T-helper 1 cell (primary cell): ENCODE data around the gene SLC17A9.
"Not testable (repeated sequence)": the region's sequence is repeated elsewhere in the genome, so short reads cannot be mapped to it uniquely, and the experiment has no call there.

Source experiments
- DNase-seq, 5 donors: peaks; one replicate each; pipeline ENCODE4 v3.0.0-alpha.2; 2012 to 2020

The SLC17A9 gene

DNA sequence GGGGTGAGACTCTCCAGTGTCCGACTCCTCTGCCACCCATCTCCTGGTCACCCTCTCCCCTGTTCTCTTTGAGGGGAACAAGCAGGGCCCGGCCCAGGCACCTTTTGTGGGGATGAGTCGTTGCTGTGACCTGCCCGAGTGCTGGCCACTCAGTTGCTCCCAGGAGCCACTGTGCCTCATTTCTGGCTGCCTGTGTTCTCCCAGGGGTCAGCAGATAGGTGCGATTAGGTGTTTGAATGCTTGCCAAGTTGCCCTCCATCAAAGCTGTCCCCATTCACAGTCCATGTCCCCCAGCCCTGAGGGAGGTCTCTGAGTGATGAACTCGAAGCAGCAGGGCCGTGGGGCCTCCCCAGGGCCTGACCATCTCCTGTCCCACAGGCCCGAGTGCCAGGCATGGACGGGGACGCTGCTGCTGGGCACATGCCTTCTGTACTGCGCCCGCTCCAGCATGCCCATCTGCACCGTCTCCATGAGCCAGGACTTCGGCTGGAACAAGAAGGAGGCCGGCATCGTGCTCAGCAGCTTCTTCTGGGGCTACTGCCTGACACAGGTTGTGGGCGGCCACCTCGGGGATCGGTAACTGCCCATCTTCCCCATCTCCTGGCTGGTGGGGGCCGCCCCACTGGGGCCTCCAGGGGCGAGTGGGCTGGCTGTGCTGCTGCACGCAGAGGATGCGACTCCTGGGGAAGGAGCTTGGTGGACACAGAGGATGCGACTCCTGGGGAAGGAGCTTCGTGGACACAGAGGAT lies 4.1 kb downstream of the SLC17A9 start:
- DNase-seq: no peak

DNA sequence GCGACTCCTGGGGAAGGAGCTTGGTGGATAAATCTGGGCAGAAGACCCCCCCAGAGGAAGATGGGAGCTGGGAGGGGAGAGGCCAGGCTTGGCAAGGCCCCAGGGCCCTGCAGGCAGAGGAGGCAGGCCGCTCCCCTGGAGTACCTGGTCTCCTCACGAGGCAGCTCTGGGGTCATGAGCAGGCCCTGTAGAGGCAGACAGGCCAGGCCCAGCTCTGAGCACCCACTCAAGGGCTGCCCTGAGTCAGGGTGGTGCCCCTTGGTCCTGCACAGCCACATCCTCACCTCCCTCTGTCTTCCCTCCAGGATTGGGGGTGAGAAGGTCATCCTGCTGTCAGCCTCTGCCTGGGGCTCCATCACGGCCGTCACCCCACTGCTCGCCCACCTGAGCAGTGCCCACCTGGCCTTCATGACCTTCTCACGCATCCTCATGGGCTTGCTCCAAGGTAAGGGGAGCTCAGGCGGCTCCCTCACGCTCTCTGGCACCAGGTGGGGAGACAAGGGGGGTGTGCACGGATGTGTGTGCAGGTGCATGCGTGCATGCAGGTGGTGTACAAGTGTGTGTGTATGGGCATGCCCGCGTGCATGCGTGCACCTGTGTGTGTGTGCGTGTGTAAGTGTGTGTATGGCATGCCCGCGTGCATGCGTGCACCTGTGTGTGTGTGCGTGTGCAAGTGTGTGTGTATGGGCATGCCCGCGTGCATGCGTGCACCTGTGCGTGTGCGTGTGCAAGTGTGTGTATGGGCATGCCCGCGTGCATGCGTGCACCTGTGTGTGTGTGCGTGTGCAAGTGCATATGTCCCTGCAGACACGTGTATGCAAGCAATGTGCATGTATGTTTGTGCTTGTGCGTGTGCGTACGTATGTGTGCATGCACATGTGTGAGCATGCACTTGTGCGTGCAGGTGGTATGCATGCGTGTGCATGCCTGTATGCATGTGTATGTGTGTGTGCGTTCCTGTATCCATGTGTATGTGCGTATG lies 4.9 kb downstream of the SLC17A9 start:
- no peak for DNase-seq

GRCh38 chr20:62958388-62959100 lies 6.0 kb downstream of the SLC17A9 start:
- no peak for DNase-seq

GRCh38 chr20:62959101-62959971 lies 6.8 kb downstream of the SLC17A9 start:
- DNase-seq: no peak

GRCh38 chr20:62959998-62960436 lies 7.5 kb downstream of the SLC17A9 start:
- DNase-seq: no peak

GRCh38 chr20:62960446-62961309 lies 8.2 kb downstream of the SLC17A9 start:
- DNase-seq: not testable (repeated sequence)

DNA sequence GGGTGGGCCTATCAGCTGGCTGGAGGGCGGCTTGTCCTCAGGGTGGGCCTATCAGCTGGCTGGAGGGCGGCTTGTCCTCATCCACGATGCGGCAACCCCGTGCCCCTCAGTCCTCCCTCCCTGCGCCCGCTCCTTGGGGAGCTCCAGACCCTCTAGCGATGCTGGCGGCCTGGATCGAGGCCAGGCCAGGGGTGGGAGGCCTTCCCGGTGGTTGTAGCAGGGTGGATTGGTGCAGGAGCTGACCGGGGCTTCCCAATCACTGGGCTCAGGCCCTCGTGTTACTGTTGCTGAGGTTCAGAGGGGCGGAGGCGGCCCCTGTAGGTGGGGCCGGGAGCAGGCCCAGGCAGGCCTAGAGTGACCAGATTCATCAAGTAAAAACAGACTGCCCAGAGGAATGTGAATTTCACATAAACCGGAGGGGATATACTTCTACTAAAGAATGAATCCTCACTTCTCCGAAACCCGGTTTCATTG lies 8.8 kb downstream of the SLC17A9 start:
- no peak for DNase-seq

GRCh38 chr20:62961799-62962198 lies 9.3 kb downstream of the SLC17A9 start:
- no peak for DNase-seq

- no peak for DNase-seq
Measured at GRCh38 chr20:62962221-62962879, 9.8 kb downstream of the SLC17A9 start.

GRCh38 chr20:62962891-62963613 lies 10.5 kb downstream of the SLC17A9 start:
- DNase-seq: no peak

DNA sequence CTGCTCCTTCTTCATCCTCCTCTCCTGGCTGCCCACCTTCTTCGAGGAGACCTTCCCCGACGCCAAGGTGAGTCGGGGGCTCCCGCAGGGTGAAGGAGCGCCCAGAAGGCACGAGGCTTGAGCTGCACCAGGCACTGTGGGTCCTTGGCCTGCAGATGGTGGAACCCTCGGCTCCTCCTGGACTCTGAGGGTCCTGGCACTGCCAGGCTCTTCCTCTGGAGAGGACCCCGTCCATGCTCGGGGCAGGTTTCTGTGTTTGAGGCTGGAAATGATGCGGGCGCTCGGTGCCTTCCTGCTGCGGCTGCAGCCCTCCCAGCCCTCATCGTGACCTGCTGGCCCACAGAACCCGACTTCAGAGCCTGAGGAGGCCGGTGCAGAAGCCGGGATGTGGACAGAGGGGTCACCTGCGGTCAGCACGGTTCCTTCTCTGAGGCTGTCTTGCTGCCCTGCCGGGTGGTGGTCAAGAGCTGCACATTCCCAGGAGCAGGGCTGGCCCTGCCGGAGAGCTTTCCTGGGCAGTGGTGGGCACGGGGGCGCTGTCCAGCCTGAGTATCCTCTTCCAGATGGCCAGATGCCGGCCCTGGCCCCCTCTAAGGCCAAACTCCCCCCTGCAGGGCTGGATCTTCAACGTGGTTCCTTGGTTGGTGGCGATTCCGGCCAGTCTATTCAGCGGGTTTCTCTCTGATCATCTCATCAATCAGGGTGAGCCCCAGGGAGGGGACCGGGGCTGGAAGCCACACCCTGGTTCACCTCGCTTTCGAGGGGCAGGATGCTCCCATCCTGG lies 11.3 kb downstream of the SLC17A9 start:
- no peak for DNase-seq

DNA sequence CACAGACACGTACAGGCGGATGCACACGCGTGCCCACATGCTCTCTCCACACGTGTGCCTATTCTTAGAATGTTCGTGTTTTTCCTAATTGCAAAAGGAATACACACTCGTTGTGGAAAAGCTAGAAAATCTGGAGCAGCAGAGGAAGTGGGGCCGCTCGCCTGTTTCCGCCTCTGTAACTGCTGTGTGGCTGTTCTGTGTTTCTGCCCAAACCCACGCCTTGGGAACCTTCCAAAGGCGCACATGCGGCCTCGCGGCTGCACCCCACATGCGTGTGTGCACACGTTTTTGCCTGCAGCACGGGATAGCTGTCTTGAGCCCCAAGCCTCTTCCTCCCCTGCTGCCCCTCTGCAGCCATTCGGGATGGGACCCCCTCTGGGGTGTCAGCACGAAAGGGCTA lies 12.2 kb downstream of the SLC17A9 start:
- no peak for DNase-seq

- DNase-seq: no peak
Measured at GRCh38 chr20:62965363-62965771, 12.9 kb downstream of the SLC17A9 start.

DNA sequence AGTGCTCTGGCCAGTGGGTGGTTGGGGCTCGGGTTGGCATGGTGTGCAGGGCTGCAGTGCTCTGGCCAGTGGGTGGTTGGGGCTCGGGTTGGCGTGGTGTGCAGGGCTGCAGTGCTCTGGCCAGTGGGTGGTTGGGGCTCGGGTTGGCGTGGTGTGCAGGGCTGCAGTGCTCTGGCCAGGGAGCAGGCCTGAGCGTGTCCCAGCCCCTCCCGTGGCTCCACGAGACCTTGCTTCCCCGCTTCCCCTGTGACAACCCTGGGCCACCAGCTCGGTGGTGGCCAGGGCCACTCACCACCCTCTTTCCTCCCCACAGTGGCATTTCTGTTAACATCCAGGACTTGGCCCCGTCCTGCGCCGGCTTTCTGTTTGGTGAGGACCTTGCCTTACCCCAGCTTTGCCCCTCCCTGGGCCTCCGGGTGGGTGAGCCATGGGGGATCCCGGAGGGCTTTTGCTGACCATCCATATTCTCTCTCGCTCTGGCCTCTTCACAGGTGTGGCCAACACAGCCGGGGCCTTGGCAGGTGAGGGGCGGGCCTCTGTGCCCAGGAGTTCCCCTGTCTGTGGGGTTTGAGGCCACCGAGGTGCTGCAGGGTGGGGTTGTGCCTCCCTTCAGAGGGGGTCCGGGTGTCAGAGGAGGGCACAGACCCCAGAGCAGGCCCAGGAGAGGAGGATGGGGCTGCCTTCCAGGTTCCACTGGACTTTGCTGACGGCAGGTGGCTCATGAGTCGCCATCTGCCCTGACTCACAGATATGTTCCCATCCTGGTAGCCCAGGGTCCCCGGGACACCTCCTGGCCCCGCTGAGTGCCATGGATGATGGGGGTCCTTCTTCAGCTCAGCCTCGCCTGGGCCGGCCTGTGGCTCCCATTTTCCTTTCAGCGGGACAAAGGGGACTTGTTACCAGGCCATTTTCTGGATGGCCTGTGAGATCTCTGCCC lies 14.0 kb downstream of the SLC17A9 start:
- no peak for DNase-seq

- DNase-seq: no peak
Measured at GRCh38 chr20:62967149-62967501, 14.6 kb downstream of the SLC17A9 start.

GRCh38 chr20:62967628-62968351 lies 15.3 kb downstream of the SLC17A9 start:
- DNase-seq: no peak
